NCI-H526 treated with DMSO at 0.1 percent for 48 hours (cell line): Measurements from ENCODE around the gene SPON1.
"Not testable (repeated sequence)": the region's sequence is repeated elsewhere in the genome, so short reads cannot be mapped to it uniquely, and the experiment has no call there.

Experiments used
- DNase-seq: peaks from one replicate; lab custom pipeline; 2025; lab: John Stamatoyannopoulos, UW

The SPON1 gene

GRCh38 chr11:13984616-13985450, 22.3 kb downstream of the SPON1 start:
- no peak for DNase-seq

GRCh38 chr11:13986695-13987094, 24.2 kb downstream of the SPON1 start:
- not testable (repeated sequence) for DNase-seq

- DNase-seq: peak; percentile 2
These were observed 29.8 kb downstream of the SPON1 start for GRCh38 chr11:13992158-13992856.

GRCh38 chr11:13993096-13993765, 30.7 kb downstream of the SPON1 start:
- no peak for DNase-seq

- no peak for DNase-seq
These were observed 35.4 kb downstream of the SPON1 start for GRCh38 chr11:13997881-13998280.

- no peak for DNase-seq
These were observed 37.2 kb downstream of the SPON1 start for GRCh38 chr11:13999704-14000103.

GRCh38 chr11:14001597-14001996, 39.1 kb downstream of the SPON1 start:
- no peak for DNase-seq

GRCh38 chr11:14007566-14007965, 45.0 kb downstream of the SPON1 start:
- no peak for DNase-seq

GRCh38 chr11:14010665-14011064, 48.1 kb downstream of the SPON1 start:
- no peak for DNase-seq

- DNase-seq: no peak
These were observed 50.3 kb downstream of the SPON1 start for GRCh38 chr11:14012846-14013245.

GRCh38 chr11:14015711-14016110, 53.2 kb downstream of the SPON1 start:
- no peak for DNase-seq

GRCh38 chr11:14018441-14018840, 55.9 kb downstream of the SPON1 start:
- no peak for DNase-seq

- DNase-seq: no peak
These were observed 59.2 kb downstream of the SPON1 start for GRCh38 chr11:14021738-14022137.

- DNase-seq: no peak
These were observed 59.7 kb downstream of the SPON1 start for GRCh38 chr11:14022251-14022650.

- no peak for DNase-seq
These were observed 60.3 kb downstream of the SPON1 start for GRCh38 chr11:14022821-14023220.

GRCh38 chr11:14026961-14027360, 64.4 kb downstream of the SPON1 start:
- no peak for DNase-seq

GRCh38 chr11:14027525-14027924, 65.0 kb downstream of the SPON1 start:
- DNase-seq: no peak

- no peak for DNase-seq
These were observed 66.9 kb downstream of the SPON1 start for GRCh38 chr11:14029440-14029839.

- DNase-seq: no peak
These were observed 67.7 kb downstream of the SPON1 start for GRCh38 chr11:14029971-14030920.

GRCh38 chr11:14035526-14035925, 73.0 kb downstream of the SPON1 start:
- not testable (repeated sequence) for DNase-seq

- no peak for DNase-seq
These were observed 73.9 kb downstream of the SPON1 start for GRCh38 chr11:14036469-14036868.

GRCh38 chr11:14041040-14041439, 78.5 kb downstream of the SPON1 start:
- no peak for DNase-seq
